AG10803 (cell line): ENCODE data around the gene B4GALT2.

Experiments used
- DNase-seq: peaks from one replicate; pipeline ENCODE4 v3.0.0; 2010; ENCODE audit warnings: low read depth
- H3K4me3 ChIP-seq: 2 replicates; pipeline ENCODE4 v1.5.1; 2011; ENCODE audit warnings: mild to moderate bottlenecking, low read length, control low read depth
- TF ChIP-seq, protein P1 (sequence below): conservative IDR thresholded peaks from 2 replicates; pipeline ENCODE4 v1.5.1; 2011; ENCODE audit warnings: mild to moderate bottlenecking, low read length, control low read depth, inconsistent platforms

B4GALT2 gene

GRCh38 chr1:43981636-43982035, 2.6 kb downstream of the B4GALT2 start:
- TF ChIP-seq, protein P1, sequence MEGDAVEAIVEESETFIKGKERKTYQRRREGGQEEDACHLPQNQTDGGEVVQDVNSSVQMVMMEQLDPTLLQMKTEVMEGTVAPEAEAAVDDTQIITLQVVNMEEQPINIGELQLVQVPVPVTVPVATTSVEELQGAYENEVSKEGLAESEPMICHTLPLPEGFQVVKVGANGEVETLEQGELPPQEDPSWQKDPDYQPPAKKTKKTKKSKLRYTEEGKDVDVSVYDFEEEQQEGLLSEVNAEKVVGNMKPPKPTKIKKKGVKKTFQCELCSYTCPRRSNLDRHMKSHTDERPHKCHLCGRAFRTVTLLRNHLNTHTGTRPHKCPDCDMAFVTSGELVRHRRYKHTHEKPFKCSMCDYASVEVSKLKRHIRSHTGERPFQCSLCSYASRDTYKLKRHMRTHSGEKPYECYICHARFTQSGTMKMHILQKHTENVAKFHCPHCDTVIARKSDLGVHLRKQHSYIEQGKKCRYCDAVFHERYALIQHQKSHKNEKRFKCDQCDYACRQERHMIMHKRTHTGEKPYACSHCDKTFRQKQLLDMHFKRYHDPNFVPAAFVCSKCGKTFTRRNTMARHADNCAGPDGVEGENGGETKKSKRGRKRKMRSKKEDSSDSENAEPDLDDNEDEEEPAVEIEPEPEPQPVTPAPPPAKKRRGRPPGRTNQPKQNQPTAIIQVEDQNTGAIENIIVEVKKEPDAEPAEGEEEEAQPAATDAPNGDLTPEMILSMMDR, result no peak
- DNase-seq, result no peak
- H3K4me3 ChIP-seq, result no peak overlapping the region

DNA sequence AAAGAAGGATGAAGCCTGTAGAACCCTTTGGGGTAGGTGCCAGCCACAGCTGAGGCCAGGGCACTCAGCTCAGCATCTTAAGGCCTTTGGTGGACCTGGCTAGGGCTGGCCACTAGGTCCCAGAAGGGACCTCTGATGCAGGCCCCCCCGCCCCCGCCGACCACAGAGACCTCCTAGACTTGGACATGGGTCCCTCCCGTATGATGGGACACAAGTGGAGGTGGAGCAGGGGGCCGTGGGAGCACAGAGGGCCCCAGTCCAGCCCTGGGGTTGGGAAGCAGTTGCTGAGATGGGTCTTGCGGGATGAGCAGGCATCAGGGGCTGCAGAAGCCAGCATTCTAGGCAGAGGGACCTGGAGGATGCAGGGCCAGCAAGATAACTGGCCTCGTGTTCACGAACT, 3.2 kb downstream of the B4GALT2 start:
- TF ChIP-seq, protein P1, result no peak
- no peak overlapping the region for H3K4me3 ChIP-seq
- no peak for DNase-seq

GRCh38 chr1:43982808-43983207, 3.8 kb downstream of the B4GALT2 start:
- DNase-seq, result no peak
- H3K4me3 ChIP-seq, result no peak overlapping the region
- TF ChIP-seq, protein P1, result no peak

- TF ChIP-seq, protein P1, result no peak
- no peak overlapping the region for H3K4me3 ChIP-seq
- no peak for DNase-seq
Observed at GRCh38 chr1:43983253-43983899, 4.4 kb downstream of the B4GALT2 start.

DNA sequence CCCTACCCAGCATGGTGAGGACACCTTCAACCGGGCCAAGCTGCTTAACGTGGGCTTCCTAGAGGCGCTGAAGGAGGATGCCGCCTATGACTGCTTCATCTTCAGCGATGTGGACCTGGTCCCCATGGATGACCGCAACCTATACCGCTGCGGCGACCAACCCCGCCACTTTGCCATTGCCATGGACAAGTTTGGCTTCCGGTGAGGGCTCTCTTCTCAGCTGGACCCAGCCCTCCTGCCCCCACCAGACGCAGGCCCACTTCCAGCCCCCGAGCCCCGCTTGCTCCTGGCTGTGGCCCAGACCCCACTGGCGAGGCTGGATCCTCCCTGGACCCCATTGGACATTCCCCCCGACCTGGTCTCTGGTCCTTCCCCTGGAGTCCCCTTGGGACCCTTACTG, 5.8 kb downstream of the B4GALT2 start:
- H3K4me3 ChIP-seq, result no peak overlapping the region
- TF ChIP-seq, protein P1, result no peak

DNA sequence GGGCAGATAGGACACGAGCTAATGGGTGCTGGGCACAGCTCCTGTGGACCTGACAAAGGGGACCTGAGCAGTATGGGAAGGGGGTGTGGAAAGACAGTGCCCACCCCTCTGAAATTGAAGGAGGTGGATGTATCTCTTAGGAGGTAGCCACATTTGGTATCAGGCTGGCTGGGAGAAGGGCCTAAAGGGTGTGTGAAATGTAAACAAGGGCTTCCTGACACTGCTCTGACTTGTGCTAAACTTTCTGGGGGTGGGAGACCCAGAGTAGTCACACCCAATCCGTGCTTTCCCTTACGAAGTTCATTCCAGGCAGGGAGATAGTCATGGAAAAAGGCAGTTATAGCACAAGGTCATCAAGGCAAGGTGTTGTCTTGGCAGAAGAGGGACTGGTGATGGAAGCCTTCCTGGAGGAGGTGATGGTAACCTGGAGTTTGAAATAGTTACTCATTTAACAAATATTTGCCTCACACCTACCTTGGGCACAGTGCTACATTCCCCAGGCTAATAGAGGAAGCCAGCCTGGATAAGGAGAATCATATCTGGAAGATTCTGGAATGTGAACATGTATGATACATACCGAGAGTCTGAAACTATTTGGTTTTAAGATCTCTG, 7.1 kb downstream of the B4GALT2 start:
- TF ChIP-seq, protein P1, result no peak
- DNase-seq, result no peak

More for the DNA sequence above, 5.8 kb downstream of the B4GALT2 start:
- no peak for DNase-seq

GRCh38 chr1:43986712-43987111, 7.7 kb downstream of the B4GALT2 start:
- TF ChIP-seq, protein P1, result no peak; the same call in 1 of the 2 replicates
- no peak for DNase-seq
- H3K4me3 ChIP-seq, result no peak overlapping the region

More for the DNA sequence above, 7.1 kb downstream of the B4GALT2 start:
- H3K4me3 ChIP-seq, result no peak overlapping the region
